Brain microvascular endothelial cell (primary cell): Measurements from ENCODE around the gene IGSF5.
"Not testable (repeated sequence)": the region's sequence is repeated elsewhere in the genome, so short reads cannot be mapped to it uniquely, and the experiment has no call there.

Experiments used
- DNase-seq: peaks from one replicate; pipeline ENCODE4 v3.0.0-alpha.2; 2020
- H3K27ac ChIP-seq: fragments of 250-450 bp; sonication (Bioruptor Pico); 2 replicates; pipeline ENCODE4 v1.5.1; 2020; ENCODE audit warnings: mild to moderate bottlenecking, moderate library complexity
- H3K27me3 ChIP-seq: fragments of 250-450 bp; sonication (Bioruptor Pico); replicated peaks from 2 replicates; pipeline ENCODE4 v1.5.1; 2020; ENCODE audit warnings: mild to moderate bottlenecking
- H3K36me3 ChIP-seq: fragments of 250-450 bp; sonication (Bioruptor Pico); replicated peaks from 2 replicates; pipeline ENCODE4 v1.5.1; 2020; ENCODE audit warnings: mild to moderate bottlenecking
- H3K4me3 ChIP-seq: 2 replicates; pipeline ENCODE4 v1.5.1; 2011; ENCODE audit warnings: low read depth, mild to moderate bottlenecking, control low read depth, low read length, moderate library complexity
- CTCF ChIP-seq: IDR thresholded peaks from 2 replicates; pipeline ENCODE4 v1.5.1; 2011; ENCODE audit warnings: low read depth, mild to moderate bottlenecking, moderate library complexity, low read length, control low read depth, inconsistent platforms; ENCODE audit errors: missing control alignments
- in situ Hi-C: cut with HindIII; loops from 2 replicates; pipeline ENCODE4 v1.10.0; 2017; ENCODE audit warnings: low sequenced_read_pairs, low pct_ligation_motif_present

Gene IGSF5

DNA sequence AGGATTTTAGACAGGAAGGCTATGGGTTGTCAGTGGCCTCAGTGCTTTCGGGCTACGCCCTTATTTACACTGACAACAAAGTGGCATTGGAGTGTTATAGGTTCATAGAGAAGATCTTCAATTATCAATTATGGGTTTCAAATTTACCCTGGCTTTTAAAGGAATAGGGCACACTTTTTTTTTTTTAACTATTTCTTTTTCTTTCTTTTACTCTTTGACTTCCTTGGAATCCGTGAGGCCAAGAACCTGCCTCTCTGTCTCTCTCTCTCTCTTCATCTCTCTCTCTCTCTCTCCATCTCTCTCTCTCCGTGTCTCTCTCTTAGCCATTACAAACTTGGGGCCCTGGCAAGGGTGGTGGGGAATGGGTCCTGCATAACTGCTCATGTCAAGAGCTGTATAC is at the start of gene IGSF5:
IGSF5 (plus strand) TSS at position 301 of the 400 bp plus-strand sequence. CDS start 327 bp downstream, outside the sequence.
- not testable (repeated sequence) for DNase-seq

GRCh38 chr21:39696196-39696595 is 48.8 kb upstream of the IGSF5 start:
- Histone ChIP-seq H3K27me3 (no peaks in the 10 kb centered on the region), H3K27ac (no peak overlapping the region), H3K4me3 (no peak overlapping the region), H3K36me3 (no peaks in the 10 kb centered on the region)
- TF ChIP-seq CTCF = no peak
- in situ Hi-C loops = no loop called here
- no peak for DNase-seq

More for the DNA sequence above, at the start of gene IGSF5:
- H3K36me3 ChIP-seq, H3K4me3 ChIP-seq, H3K27ac ChIP-seq, H3K27me3 ChIP-seq, in situ Hi-C loops: not testable (repeated sequence)

DNA sequence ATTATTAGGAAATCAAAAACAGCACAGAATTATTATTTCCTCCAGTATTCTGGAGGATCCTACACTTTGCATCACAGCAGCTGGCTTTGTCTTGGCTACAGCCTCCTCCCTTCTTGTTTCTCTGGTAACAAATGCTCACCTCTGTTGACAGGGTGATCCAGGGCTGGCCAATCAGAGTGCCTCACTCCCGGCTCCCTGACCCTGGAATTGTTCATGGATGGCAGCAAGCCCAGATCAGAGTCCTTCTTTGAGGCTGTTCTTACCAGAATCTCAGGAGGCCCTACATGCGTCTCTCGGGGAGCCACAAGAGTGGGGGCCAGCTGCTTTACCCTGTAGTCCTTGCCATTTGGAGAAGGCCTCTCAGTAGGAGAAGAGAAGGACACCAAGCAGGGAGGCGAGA is 48.4 kb upstream of the IGSF5 start:
- no peak overlapping the region for H3K27ac ChIP-seq
- no peaks in the 10 kb centered on the region for H3K27me3 ChIP-seq
- H3K4me3 ChIP-seq = no peak overlapping the region
- DNase-seq = no peak
- no peak for TF ChIP-seq CTCF
- in situ Hi-C loops = no loop called here
- H3K36me3 ChIP-seq = no peaks in the 10 kb centered on the region

GRCh38 chr21:39700318-39700717 is 44.7 kb upstream of the IGSF5 start:
- no peaks in the 10 kb centered on the region for H3K27me3 ChIP-seq
- no peak for DNase-seq
- H3K4me3 ChIP-seq = no peak overlapping the region
- in situ Hi-C loops = loop anchor here (25.0 kb wide), 1 partner anchor 188 kb away; no protein-coding TSS in a partner anchor
- no peak for TF ChIP-seq CTCF
- H3K27ac ChIP-seq = no peak overlapping the region
- H3K36me3 ChIP-seq = no peaks in the 10 kb centered on the region

- DNase-seq = no peak
- in situ Hi-C loops = loop anchor here (25.0 kb wide), 1 partner anchor 191 kb away; no protein-coding TSS in a partner anchor
- no peaks in the 10 kb centered on the region for H3K27me3 ChIP-seq
Observed at GRCh38 chr21:39703578-39703977, 41.4 kb upstream of the IGSF5 start.

DNA sequence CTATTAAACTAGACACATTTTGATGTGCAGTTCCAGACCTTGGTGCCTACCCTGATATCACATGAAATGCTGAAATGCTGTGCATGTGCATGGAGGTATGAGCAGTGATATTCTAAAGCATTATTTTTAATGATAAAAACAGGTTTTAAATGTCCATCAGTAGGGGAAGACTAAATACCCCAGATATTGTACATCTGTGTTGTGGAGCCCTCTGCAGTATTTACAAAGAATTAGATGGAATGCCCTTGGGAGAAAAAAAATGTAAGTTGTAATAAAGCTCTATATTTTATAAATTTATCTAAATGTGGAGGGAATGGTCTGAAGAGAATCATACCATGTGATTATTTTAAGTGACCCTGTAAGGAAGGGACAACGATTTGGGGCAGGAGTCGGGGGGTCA is 39.1 kb upstream of the IGSF5 start:
- Histone ChIP-seq H3K27me3 (no peaks in the 10 kb centered on the region), H3K36me3 (no peaks in the 10 kb centered on the region), H3K27ac (no peak overlapping the region), H3K4me3 (no peak overlapping the region)
- no peak for DNase-seq
- no peak for TF ChIP-seq CTCF
- in situ Hi-C loops = loop anchor here (25.0 kb wide), 1 partner anchor 194 kb away; no protein-coding TSS in a partner anchor

More at GRCh38 chr21:39703578-39703977, 41.4 kb upstream of the IGSF5 start:
- Histone ChIP-seq H3K4me3 (no peak overlapping the region), H3K36me3 (no peaks in the 10 kb centered on the region), H3K27ac (no peak overlapping the region)
- TF ChIP-seq CTCF = no peak
